ENCODE data around the gene POLR3F.

- TF ChIP-seq, protein P1, sequence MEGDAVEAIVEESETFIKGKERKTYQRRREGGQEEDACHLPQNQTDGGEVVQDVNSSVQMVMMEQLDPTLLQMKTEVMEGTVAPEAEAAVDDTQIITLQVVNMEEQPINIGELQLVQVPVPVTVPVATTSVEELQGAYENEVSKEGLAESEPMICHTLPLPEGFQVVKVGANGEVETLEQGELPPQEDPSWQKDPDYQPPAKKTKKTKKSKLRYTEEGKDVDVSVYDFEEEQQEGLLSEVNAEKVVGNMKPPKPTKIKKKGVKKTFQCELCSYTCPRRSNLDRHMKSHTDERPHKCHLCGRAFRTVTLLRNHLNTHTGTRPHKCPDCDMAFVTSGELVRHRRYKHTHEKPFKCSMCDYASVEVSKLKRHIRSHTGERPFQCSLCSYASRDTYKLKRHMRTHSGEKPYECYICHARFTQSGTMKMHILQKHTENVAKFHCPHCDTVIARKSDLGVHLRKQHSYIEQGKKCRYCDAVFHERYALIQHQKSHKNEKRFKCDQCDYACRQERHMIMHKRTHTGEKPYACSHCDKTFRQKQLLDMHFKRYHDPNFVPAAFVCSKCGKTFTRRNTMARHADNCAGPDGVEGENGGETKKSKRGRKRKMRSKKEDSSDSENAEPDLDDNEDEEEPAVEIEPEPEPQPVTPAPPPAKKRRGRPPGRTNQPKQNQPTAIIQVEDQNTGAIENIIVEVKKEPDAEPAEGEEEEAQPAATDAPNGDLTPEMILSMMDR (IDR thresholded peaks at IDR 0.05), result no peak
- TF ChIP-seq POLR2AphosphoS5 (IDR thresholded peaks at IDR 0.05) (no peak), POLR2A (IDR thresholded peaks at IDR 0.05) (no peak)
Observed at GRCh38 chr20:18523066-18523465, 55.9 kb downstream of the POLR3F start.
